Peyer's patch (tissue), 4 donors: ENCODE measurements around the gene SPATS2.

Experiments used
- POLR2A ChIP-seq, 2 donors: fragments of 450-650 bp; IDR thresholded peaks; one replicate each; pipeline ENCODE4 v1.5.1; 2017; ENCODE audit warnings: antibody characterized with exemption in 2 of 2, mild to moderate bottlenecking in 2 of 2, moderate library complexity in 2 of 2
- TF ChIP-seq, protein P1 (sequence below), 6 experiments: fragments of 450-650 bp in 4 of 6; fragments of 200-600 bp in 2 of 6; sonication (generic) in 1 of 6; IDR thresholded peaks; one replicate each; pipeline ENCODE4 v1.5.1; 2017 to 2019; ENCODE audit warnings: antibody characterized with exemption in 6 of 6, mild to moderate bottlenecking in 3 of 6, moderate library complexity in 1 of 6

DNA sequence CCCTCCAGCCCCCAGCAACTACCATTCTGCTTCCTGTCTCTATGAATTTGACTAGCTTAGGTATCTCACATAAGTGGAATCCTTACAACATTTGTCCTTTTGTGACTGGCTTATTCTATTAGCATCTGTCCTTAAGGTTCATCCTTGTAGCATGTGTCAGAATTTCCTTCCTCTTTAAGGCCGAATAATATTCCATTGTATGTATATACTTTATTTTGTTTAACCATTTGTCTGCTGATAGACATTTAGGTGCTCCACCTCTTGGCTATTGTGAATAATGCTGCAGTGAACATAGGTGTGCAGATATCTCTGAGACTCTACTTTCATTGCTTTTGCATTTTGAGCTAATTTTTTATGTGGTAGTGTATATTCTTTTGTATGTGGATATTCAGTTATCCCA, 75.7 kb downstream of the SPATS2 start:
- TF ChIP-seq, protein P1, sequence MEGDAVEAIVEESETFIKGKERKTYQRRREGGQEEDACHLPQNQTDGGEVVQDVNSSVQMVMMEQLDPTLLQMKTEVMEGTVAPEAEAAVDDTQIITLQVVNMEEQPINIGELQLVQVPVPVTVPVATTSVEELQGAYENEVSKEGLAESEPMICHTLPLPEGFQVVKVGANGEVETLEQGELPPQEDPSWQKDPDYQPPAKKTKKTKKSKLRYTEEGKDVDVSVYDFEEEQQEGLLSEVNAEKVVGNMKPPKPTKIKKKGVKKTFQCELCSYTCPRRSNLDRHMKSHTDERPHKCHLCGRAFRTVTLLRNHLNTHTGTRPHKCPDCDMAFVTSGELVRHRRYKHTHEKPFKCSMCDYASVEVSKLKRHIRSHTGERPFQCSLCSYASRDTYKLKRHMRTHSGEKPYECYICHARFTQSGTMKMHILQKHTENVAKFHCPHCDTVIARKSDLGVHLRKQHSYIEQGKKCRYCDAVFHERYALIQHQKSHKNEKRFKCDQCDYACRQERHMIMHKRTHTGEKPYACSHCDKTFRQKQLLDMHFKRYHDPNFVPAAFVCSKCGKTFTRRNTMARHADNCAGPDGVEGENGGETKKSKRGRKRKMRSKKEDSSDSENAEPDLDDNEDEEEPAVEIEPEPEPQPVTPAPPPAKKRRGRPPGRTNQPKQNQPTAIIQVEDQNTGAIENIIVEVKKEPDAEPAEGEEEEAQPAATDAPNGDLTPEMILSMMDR (IDR thresholded peaks at IDR 0.05): no peak
- no peak for TF ChIP-seq POLR2A (IDR thresholded peaks at IDR 0.05)
